Body of pancreas (tissue), 4 donors: ENCODE data around the gene CD109. TPM values are rescaled to one million over a fixed set of nuclear protein-coding genes. Genes with fewer than 3 reads are reported as not detected.
"Not testable (repeated sequence)": the region's sequence is repeated elsewhere in the genome, so short reads cannot be mapped to it uniquely, and the experiment has no call there.

Experiments used
- ATAC-seq: fragments of 150-250 bp; one replicate; pipeline ENCODE4 v1.9.1; 2016
- DNase-seq, 4 donors: peaks; one replicate each; pipeline ENCODE4 v3.0.0-alpha.2; 2019
- H3K27ac ChIP-seq, 4 donors: fragments of 200-600 bp; sonication (generic); 1 replicate in 3 of 4; 2 replicates in 1 of 4; pipeline versions ENCODE4 v1.5.1 to v1.6.1; 2016 to 2019; ENCODE audit warnings: mild to moderate bottlenecking in 1 of 4, mixed read lengths in 1 of 4, moderate library complexity in 1 of 4
- H3K27me3 ChIP-seq, 2 donors: fragments of 200-600 bp; sonication (generic); one replicate each; pipeline ENCODE4 v1.6.0; 2016; ENCODE audit warnings: mild to moderate bottlenecking in 1 of 2
- H3K36me3 ChIP-seq, 2 donors: fragments of 200-600 bp; sonication (generic); replicated peaks in 1 of 2; 2 replicates each; pipeline ENCODE4 v1.5.1; 2016; ENCODE audit warnings: low read depth in 2 of 2; ENCODE audit not compliant: insufficient read depth in 1 of 2
- H3K4me1 ChIP-seq: fragments of 200-600 bp; sonication (generic); one replicate; pipeline ENCODE4 v1.6.0; 2016
- H3K4me3 ChIP-seq, 2 donors: fragments of 200-600 bp; sonication (generic); 1 replicate in 1 of 2; 2 replicates in 1 of 2; pipeline ENCODE4 v1.5.1; 2016 to 2019
- H3K9me3 ChIP-seq, 3 donors: fragments of 200-600 bp; sonication (generic); 1 replicate in 2 of 3; 2 replicates in 1 of 3; pipeline ENCODE4 v1.5.1; 2016
- CTCF ChIP-seq, 7 experiments: fragments of 450-650 bp in 4 of 7; fragments of 200-600 bp in 3 of 7; sonication (generic) in 3 of 7; IDR thresholded peaks; one replicate each; pipeline ENCODE4 v1.5.1; 2016 to 2019; ENCODE audit warnings: antibody characterized with exemption in 7 of 7
- POLR2A ChIP-seq, 3 donors: fragments of 450-650 bp; IDR thresholded peaks; one replicate each; pipeline ENCODE4 v1.6.1; 2016; ENCODE audit warnings: antibody characterized with exemption in 3 of 3, mild to moderate bottlenecking in 2 of 3
- WGBS, 2 donors: methylation state at CpG; one replicate each; pipeline ENCODE4 v1.1.5; 2017; 5-methylcytosine and 5-hydroxymethylcytosine counted together
- intact Hi-C: fragments of 100-400 bp; cut with DNase I; formaldehyde crosslinking; loops from one replicate; pipeline ENCODE4 v1.15.1; 2023
- total RNA-seq, 2 donors: library from RNA; depleted of rRNA; stranded (reverse); fragments of >200 nt; gene quantifications; one replicate each; pipeline ENCODE4 v1.1.0, GENCODE V29; 2016

CD109 gene
- total RNA-seq, 2 donors from 2014 or later, result 2.6 to 30.7 TPM

- Histone ChIP-seq H3K4me1 (no peaks in the 10 kb centered on the region), H3K27ac (no peak overlapping the region), H3K36me3 (no peaks in the 10 kb centered on the region), H3K4me3 (no peak overlapping the region), H3K9me3 (no peaks in the 10 kb centered on the region), H3K27me3 (no peaks in the 10 kb centered on the region)
- TF ChIP-seq POLR2A (IDR thresholded peaks at IDR 0.05) (no peak), CTCF (IDR thresholded peaks at IDR 0.05) (no peak)
- DNase-seq (no peak), ATAC-seq (no peak)
- intact Hi-C loops, result no loop called here
- WGBS, 2 donors, result 52 to 53% methylated on average over 6 of the region's 6 CpGs
These were observed 127.2 kb downstream of the CD109 start for GRCh38 chr6:73823046-73823735.

- Histone ChIP-seq H3K4me3 (no peak overlapping the region), H3K9me3 (no peaks in the 10 kb centered on the region), H3K27ac (no peak overlapping the region), H3K27me3 (no peaks in the 10 kb centered on the region), H3K36me3 (no peaks in the 10 kb centered on the region), H3K4me1 (no peaks in the 10 kb centered on the region)
- no peak for ATAC-seq
- 70 to 74% methylated on average over 1 of the region's 1 CpG for WGBS, 2 donors
- no peak for DNase-seq
- no peak for TF ChIP-seq POLR2A (IDR thresholded peaks at IDR 0.05)
- no peak for TF ChIP-seq CTCF (IDR thresholded peaks at IDR 0.05)
- intact Hi-C loops, result no loop called here
These were observed 127.8 kb downstream of the CD109 start for GRCh38 chr6:73823832-73824231.

- ATAC-seq (no peak), DNase-seq (no peak)
- intact Hi-C loops, result no loop called here
- Histone ChIP-seq H3K9me3 (no peaks in the 10 kb centered on the region), H3K4me3 (no peak overlapping the region), H3K36me3 (no peaks in the 10 kb centered on the region), H3K27me3 (no peaks in the 10 kb centered on the region), H3K27ac (no peak overlapping the region), H3K4me1 (no peaks in the 10 kb centered on the region)
- 70 to 74% methylated on average over 1 of the region's 1 CpG for WGBS, 2 donors
- no peak for TF ChIP-seq POLR2A (IDR thresholded peaks at IDR 0.05)
- TF ChIP-seq CTCF (IDR thresholded peaks at IDR 0.05), result no peak
These were observed 130.6 kb downstream of the CD109 start for GRCh38 chr6:73826571-73826970.

- no peak for DNase-seq
- H3K27ac ChIP-seq, result no peak overlapping the region
- intact Hi-C loops, result no loop called here
- no peaks in the 10 kb centered on the region for H3K27me3 ChIP-seq
- H3K9me3 ChIP-seq, result no peaks in the 10 kb centered on the region
- TF ChIP-seq CTCF (IDR thresholded peaks at IDR 0.05), result no peak
- TF ChIP-seq POLR2A (IDR thresholded peaks at IDR 0.05), result no peak
- no peak overlapping the region for H3K4me3 ChIP-seq
- ATAC-seq, result no peak
- H3K36me3 ChIP-seq, result no peaks in the 10 kb centered on the region
- WGBS, 2 donors, result 59 to 65% methylated on average over 2 of the region's 2 CpGs
- H3K4me1 ChIP-seq, result no peaks in the 10 kb centered on the region
These were observed 134.1 kb downstream of the CD109 start for GRCh38 chr6:73830119-73830518.

- intact Hi-C loops, result no loop called here
- H3K27me3 ChIP-seq, result no peaks in the 10 kb centered on the region
- TF ChIP-seq POLR2A (IDR thresholded peaks at IDR 0.05), result no peak
- TF ChIP-seq CTCF (IDR thresholded peaks at IDR 0.05), result no peak
- H3K36me3 ChIP-seq, result no peaks in the 10 kb centered on the region
- H3K4me3 ChIP-seq, result no peak overlapping the region
- no peak overlapping the region for H3K27ac ChIP-seq
- no peaks in the 10 kb centered on the region for H3K9me3 ChIP-seq
- DNase-seq (no peak), ATAC-seq (no peak)
- WGBS, 2 donors, result 29 to 64% methylated on average over 1 of the region's 1 CpG
- no peaks in the 10 kb centered on the region for H3K4me1 ChIP-seq
These were observed 136.3 kb downstream of the CD109 start for GRCh38 chr6:73832313-73832712.

- H3K4me1 ChIP-seq, H3K36me3 ChIP-seq, H3K9me3 ChIP-seq, ATAC-seq, DNase-seq, H3K27ac ChIP-seq, intact Hi-C loops, H3K4me3 ChIP-seq, H3K27me3 ChIP-seq: not testable (repeated sequence)
These were observed 148.7 kb downstream of the CD109 start for GRCh38 chr6:73844696-73845095.

- H3K27me3 ChIP-seq, DNase-seq, H3K36me3 ChIP-seq, intact Hi-C loops, H3K4me1 ChIP-seq, H3K27ac ChIP-seq, ATAC-seq, H3K9me3 ChIP-seq, H3K4me3 ChIP-seq: not testable (repeated sequence)
- WGBS, 2 donors, result no CpG with 5 or more reads among the region's 25 CpGs
These were observed 155.0 kb downstream of the CD109 start for GRCh38 chr6:73851048-73851447.
